GM18907 (cell line): ENCODE measurements around the gene PREP.

ENCODE experiments used
- ATAC-seq: cut with Tn5 transposase; IDR thresholded peaks from one replicate; pipeline ENCODE4 v1.9.1; 2021; ENCODE audit warnings: mild to moderate bottlenecking, moderate library complexity; ENCODE audit not compliant: unreplicated experiment

PREP gene

DNA sequence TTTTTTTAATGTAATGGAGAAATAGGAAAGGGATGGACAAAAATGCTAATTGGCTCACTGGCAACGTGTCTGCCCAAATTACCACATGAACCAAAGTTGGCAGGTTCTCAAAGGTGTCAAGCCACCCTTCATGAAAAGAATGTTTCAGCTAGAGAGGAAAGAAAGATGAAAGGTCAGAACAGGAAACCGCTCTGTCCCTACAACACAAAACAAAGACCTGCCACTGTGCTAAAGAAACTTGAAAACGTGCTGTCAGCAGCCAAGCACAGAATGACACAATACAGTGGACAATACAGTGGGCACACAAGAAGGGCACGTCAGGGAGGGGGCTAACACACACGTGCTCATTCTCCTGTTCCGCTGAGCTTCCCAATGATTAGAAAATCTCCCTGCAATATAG lies 4.9 kb downstream of the PREP start:
- ATAC-seq: no peak

DNA sequence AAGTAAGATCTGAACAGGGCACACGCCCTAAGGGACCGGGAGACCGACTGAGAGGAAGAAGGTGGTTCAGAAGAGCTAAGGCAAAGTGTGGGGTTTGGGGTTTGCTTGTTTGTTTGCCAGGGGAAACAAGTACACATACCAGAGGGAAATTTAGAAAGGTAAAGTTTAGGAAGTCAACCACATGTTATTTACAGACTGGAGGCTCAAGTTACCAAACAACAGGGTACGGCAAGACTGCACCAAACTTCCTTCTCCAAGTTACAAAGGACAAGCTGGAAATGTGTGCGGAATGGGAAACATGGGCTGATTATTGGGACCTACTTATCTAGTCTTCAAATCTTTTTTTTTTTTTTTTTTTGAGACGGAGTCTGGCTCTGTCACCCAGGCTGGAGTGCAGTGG lies 11.2 kb downstream of the PREP start:
- ATAC-seq: no peak

DNA sequence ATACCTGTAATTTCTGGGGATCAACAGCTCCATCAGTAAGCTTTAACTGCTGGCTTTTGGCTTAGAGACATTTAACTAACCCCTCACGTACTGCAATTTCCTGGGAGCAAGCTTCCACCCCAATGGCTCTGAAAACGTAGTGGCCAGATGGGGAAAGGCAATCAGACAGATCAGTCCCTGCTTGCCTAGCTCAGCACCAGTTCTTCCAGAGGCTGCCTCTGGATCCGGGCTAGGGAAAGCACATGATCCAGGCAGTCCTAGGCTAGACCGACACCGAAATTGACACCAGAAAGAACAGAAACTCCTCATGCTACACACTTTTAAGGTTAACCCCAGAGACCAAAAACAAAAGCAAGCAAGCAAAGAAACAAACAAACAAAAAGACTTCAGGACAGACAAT lies 13.3 kb downstream of the PREP start:
- no peak for ATAC-seq

- no peak for ATAC-seq
These were observed 14.5 kb downstream of the PREP start for GRCh38 chr6:105388392-105388791.

DNA sequence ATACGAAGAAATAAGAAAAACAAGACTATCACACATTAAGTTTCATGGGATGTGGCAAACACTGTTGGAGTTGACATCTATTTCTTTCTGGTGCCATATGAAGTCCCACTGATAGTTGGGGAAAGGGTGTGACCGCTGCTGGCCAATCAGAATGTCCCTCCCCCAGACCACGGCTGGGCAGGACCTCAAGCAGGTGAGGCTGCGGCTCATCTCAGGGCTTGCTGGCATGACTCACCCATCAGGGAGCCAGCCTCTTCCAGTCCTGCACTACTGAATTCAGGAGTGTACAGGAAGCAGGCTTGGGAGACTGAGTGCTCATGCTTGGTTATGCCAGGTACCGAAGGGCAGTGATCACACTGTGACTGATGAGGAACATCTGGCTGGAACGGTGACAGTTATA lies 18.9 kb downstream of the PREP start:
- no peak for ATAC-seq

DNA sequence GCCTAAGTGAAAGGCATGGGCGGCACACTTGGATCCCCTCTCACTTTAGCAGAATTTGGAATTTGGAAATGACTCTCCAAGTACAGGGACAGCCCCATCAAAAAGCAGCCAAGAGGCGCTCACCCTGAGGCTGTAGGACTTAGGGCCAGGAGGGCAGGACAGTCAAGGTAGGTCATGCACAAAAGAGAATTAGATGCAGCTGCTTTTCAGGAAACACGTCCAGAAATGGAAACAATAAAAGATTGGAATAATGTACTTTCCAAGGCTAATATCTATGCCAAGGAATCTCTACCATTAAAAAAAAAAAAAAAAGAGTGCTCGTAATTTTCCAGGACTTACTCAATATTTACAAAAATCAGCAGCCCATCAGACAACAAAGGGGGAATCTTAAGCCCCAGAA lies 19.9 kb downstream of the PREP start:
- no peak for ATAC-seq

DNA sequence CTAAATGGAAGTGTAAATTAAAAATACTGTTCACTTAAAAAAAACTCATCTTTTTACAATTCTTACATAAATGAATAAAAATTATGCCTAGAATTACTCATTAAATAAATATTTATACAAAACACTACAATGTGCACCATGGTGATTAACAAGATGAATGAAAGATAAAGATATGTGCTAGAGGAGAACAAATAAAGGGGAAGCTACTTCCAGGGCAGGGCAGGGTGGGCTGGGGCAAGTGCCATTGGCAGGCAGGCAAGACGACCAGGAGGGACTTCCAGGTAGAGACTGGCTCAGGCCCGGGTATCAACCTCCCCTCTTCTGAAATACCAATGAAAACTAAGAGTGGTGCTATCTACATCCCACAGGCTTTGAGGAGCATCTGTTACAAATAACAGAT lies 20.4 kb downstream of the PREP start:
- ATAC-seq: no peak

DNA sequence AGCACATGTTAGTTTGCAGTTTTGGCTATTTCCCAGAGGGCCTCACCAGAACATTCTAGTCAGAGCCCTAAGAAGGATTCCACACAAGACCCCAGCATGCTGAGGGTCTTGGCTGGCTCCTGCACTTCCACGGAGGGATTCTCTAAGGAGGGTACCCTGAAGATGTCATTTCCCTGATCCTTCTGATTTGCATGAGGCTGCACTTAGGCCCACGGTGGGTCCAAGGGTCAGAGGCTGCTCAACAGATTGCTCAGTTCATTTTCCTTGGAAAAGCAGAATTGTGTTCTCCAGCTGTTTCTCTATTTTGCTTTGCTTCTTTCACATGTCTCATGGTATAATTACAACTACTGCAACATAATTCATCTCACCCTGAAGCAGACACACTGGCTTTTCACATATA lies 22.2 kb downstream of the PREP start:
- no peak for ATAC-seq

DNA sequence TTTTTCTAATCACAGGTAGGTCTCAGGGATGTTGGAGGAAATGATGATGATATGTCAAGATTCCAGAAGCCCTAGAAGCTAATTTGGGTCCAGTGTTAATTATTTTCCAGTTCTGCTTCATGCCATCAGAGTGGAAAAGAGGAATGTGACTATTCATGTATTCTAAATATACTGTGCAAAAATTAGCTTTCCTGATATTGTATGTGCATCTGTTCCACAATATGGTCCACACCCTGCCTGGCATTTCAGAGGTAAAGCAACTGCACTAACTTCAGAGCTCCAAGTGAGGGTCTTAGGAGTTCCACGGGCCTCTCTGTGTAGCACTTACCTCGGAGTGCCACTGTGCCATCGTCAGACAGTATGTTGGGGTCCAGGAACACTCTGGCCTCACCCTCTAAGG lies 27.1 kb downstream of the PREP start:
- no peak for ATAC-seq

GRCh38 chr6:105374010-105374420 lies 28.9 kb downstream of the PREP start:
- no peak for ATAC-seq

DNA sequence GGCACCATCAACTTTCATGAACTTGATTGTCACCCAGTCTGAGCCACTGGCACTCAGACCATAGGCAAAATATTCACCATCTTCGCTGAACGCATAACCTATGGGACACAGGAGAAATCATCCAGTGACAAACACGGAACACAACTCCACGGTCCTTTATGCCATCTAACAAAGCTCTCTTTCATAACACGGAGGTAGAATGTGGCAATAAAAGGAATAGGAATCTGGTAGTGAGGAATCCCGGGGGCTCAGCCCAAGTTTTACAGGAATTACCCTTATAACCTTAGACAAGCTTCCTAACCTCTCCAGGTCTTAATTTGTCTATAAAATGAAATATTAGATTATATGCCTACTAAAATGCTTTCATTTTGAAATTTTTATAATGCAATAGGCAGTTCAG lies 29.4 kb downstream of the PREP start:
- no peak for ATAC-seq

DNA sequence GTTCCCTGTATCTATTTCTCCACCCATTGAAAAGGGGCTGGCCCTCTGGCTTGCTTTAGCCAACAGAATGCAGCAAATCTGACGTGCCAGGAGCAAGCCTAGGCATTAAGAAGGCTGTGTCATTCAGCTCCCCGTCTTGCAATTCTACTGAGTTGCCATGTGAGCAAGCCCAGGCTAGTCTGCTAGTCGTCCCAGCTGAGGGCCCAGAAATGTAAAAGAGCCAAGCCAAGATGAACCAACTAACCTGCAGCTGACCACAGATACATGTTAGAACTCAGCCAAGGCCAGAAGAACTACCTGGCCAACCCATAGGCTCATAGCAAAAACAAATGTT lies 30.1 kb downstream of the PREP start:
- ATAC-seq: no peak

DNA sequence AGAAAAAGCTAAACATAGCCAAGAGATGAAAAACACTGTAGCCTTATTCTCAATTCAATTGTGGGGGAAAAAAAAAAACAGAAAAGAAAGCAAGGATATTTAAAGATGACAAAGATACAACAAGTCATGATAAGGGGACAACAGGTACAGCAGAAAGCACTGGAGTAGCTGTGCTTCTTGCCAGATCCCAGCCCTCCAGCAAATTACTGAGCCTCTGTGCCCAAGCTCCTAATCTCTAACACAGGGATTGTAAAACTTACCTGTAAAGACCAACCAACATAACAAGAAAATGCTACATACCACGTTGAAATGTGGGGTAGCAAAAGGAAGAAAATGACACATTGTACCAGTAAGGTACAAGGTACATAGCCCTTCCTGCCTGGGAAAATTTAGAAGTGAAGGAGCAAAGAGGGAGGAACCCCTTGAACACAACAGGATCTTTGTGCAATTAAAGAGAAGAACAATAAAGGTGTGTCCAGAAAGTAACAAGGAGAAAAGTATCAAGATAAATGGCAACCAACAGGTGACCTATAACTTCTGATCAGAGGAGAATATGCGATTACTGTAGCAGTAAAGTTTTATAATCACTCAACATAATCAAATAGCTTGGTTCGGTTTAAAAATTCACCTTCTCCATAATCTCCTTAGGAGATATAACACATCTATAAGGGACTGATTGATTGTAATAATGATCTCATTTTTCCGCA lies 30.6 kb downstream of the PREP start:
- ATAC-seq: no peak

GRCh38 chr6:105370351-105370750 lies 32.5 kb downstream of the PREP start:
- ATAC-seq: no peak

DNA sequence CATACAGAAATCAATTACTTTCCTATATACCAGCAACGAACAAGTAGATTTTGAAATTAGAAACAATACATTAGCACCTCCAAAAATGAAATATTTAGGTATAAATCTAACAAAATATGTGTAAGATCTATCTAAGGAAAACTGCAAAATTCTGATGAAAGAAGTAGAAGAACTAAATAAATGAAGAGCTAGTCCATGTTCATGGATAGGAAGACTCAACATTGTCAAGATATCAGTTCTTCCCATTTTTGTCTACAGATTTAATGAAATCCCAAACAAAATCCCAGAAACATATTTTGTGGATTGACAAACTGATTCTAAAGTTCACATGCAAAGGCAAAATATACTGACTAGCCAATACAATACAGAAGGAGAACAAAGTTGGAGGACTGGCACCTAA lies 33.7 kb downstream of the PREP start:
- no peak for ATAC-seq

GRCh38 chr6:105364243-105364642 lies 38.6 kb downstream of the PREP start:
- ATAC-seq: no peak

DNA sequence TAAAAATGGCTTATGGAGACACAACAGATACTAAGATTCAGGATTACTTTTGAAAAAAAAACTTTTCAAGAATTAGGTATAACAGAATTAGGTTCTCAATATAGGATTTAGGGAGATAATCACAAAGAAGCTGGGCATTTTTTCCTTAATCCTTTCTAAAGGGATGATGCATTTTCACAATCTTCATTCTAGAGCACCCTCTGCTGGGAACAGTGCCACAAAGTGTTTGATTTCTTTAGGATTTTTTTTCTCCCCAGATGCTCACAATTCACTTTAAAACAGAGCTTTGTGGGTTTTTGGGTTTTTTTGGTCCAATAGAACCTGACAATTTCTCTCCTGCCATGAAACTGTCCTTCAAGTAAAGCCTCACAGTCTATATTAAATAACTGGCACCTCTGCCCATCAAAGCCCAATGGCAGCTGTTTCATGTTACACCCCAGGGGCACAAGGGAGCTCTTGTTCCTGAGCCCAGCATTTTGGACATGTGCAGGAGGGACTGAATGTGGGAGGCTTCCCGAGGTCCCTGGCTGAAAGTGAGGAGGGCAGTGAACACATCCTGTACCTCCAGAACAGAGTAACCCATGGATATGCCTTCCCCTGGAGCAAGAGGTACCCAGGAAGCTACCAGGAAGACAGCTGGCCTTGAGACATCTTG lies 39.7 kb downstream of the PREP start:
- ATAC-seq: no peak

DNA sequence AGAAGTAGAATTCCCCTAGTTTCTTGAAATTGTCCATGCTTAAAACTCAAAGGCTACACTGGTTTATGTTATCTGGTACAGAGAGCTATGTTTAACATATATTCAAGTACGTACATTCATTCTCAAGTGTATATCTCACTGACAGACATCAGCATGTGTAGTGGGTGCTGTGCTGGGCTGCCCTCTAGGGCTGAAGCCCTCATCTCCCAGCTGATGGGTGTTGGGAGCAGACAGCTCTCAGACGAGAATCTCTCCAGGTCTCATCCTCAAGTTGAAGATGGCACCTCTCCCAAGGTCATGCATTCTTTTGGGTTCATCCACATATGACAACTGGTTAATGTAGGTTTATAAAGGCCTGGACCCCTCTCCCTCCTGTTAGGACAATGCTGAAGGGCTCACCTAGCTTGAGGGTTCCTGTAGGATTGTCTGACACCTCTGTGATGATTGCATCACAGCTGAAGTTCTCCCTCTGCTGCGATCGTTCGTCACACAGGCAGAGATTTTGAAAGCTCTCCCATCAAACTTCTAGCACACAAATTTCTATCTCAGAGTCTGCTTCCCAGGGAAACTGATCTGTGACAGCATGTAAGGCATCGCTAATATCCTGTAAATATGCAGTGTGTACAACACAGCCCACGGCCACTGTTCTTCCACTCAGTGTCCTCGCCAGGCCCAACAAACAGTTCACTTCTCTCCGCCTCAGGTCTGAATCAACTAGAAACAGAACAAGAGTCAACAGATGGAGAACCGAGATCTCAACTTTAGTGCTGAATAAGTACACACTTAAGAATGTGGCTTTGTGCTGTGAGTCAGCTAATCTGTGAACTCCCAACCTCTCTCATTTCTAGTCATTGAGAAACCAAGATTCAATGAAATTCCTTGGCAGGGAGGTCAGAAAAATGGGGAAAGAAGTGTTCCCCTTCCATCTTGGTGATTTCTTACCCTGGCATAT lies 43.2 kb downstream of the PREP start:
- no peak for ATAC-seq

- ATAC-seq: no peak
These were observed 45.7 kb downstream of the PREP start for GRCh38 chr6:105357165-105357564.

- no peak for ATAC-seq
These were observed 50.8 kb downstream of the PREP start for GRCh38 chr6:105352037-105352617.

DNA sequence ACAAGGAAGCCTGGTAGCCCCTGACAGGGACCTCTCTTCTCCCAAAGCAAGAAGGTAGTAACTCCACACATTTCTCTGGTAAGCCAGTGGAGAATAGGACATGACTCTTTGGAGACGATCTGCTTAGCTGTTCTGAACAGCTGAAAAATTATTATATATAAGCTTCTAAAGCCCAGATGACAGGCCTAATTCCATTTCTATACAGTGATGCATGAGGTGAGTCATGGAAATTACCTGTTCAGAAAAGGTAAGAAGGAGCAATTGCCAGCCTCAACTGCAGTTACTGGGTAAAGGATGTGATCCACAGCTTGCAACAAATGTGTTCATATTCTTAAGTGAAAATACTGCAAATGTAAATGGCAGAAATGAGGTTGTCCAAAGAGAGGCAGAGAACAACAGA lies 54.0 kb downstream of the PREP start:
- ATAC-seq: no peak

- ATAC-seq: no peak
These were observed 56.8 kb downstream of the PREP start for GRCh38 chr6:105346052-105346451.
